Panc1 (cell line): ENCODE measurements around the gene TMED8. TPM values are rescaled to one million over a fixed set of nuclear protein-coding genes. Genes with fewer than 3 reads are reported as not detected.

Source experiments
- ATAC-seq: fragments of 200-7000 bp; cut with Tn5 transposase; 2 replicates; pipeline ENCODE4 v1.9.1; 2020; ENCODE audit warnings: mild to moderate bottlenecking, moderate library complexity
- BruUV-seq: library from RNA; stranded (reverse); fragments of 400-500 nt; replicated peaks from 2 replicates; lab custom pipeline; 2021; lab: Mats Ljungman, UMichigan
- CTCF ChIA-PET: fragments of 300-600 bp; sonication (Branson Sonifier 250); formaldehyde crosslinking; loops from one replicate; lab custom pipeline; 2022; ENCODE audit warnings: antibody characterized with exemption; lab: Charles Lee
- POLR2A ChIA-PET: fragments of 300-600 bp; sonication (Branson Sonifier 250); formaldehyde crosslinking; loops from one replicate; lab custom pipeline; 2022; ENCODE audit warnings: antibody characterized with exemption; lab: Charles Lee
- DNase-seq: peaks from one replicate; pipeline ENCODE4 v3.0.0-alpha.2; 2010; ENCODE audit warnings: low read depth, low spot score
- H3K27ac ChIP-seq: 2 replicates; pipeline ENCODE4 v1.5.1; 2011; ENCODE audit warnings: mild to moderate bottlenecking, low read length, inconsistent platforms
- H3K27me3 ChIP-seq: fragments of 200-500 bp; sonication (Bioruptor generic); 2 replicates; pipeline ENCODE4 v1.6.0; 2014; ENCODE audit warnings: low read length, inconsistent platforms; ENCODE audit not compliant: control insufficient read depth, insufficient read depth
- H3K36me3 ChIP-seq: fragments of 200-500 bp; sonication (Bioruptor generic); 2 replicates; pipeline ENCODE4 v1.5.1; 2014; ENCODE audit warnings: inconsistent platforms, mild to moderate bottlenecking, low read length, moderate library complexity; ENCODE audit not compliant: control insufficient read depth, insufficient read depth
- H3K4me1 ChIP-seq: 2 replicates; pipeline ENCODE4 v1.5.1; 2011; ENCODE audit warnings: inconsistent platforms, mild to moderate bottlenecking, low read length, moderate library complexity; ENCODE audit not compliant: control insufficient read depth, insufficient read depth
- H3K4me3 ChIP-seq, 2 experiments: 2 replicates each; pipeline ENCODE4 v1.5.1; 2011 to 2012; ENCODE audit warnings: low read depth in 2 of 2, low read length in 2 of 2, mild to moderate bottlenecking in 2 of 2, inconsistent platforms in 1 of 2, moderate library complexity in 1 of 2
- H3K9me3 ChIP-seq: fragments of 200-500 bp; sonication (Bioruptor generic); 2 replicates; pipeline ENCODE4 v1.5.1; 2014; ENCODE audit warnings: low read depth, mild to moderate bottlenecking, inconsistent platforms, low read length, moderate library complexity; ENCODE audit not compliant: control insufficient read depth, insufficient read depth
- CTCF ChIP-seq: fragments of 450-650 bp; IDR thresholded peaks from 2 replicates; pipeline ENCODE4 v1.5.1; 2017; ENCODE audit warnings: mild to moderate bottlenecking
- POLR2AphosphoS5 ChIP-seq: IDR thresholded peaks from 2 replicates; pipeline ENCODE4 v1.6.1; 2012; ENCODE audit warnings: mild to moderate bottlenecking, low read depth, low read length, moderate library complexity
- REST ChIP-seq, 2 experiments: IDR thresholded peaks; 2 replicates each; pipeline ENCODE4 v1.6.1; 2011 to 2012; ENCODE audit warnings: low read depth in 2 of 2, control low read depth in 1 of 2, low read length in 1 of 2, mild to moderate bottlenecking in 1 of 2, moderate library complexity in 1 of 2; ENCODE audit not compliant: insufficient read depth in 1 of 2
- SIN3A ChIP-seq: IDR thresholded peaks from 2 replicates; pipeline ENCODE4 v1.6.1; 2012; ENCODE audit warnings: low read depth, mild to moderate bottlenecking, low read length, moderate library complexity, borderline replicate concordance; ENCODE audit not compliant: insufficient read depth
- TCF7L2 ChIP-seq: IDR thresholded peaks from 2 replicates; pipeline ENCODE4 v1.6.1; 2011; ENCODE audit warnings: mild to moderate bottlenecking, low read depth, low read length, inconsistent platforms
- in situ Hi-C: cut with HindIII; loops from 2 replicates; pipeline ENCODE4 v1.10.0; 2016; ENCODE audit warnings: low sequenced_read_pairs, low pct_unique_long_range_greater_than_20kb
- intact Hi-C: fragments of 100-400 bp; cut with micrococcal nuclease; formaldehyde crosslinking; loops from one replicate; pipeline ENCODE4 v1.10.0; 2022; ENCODE audit not compliant: unreplicated experiment
- total RNA-seq: library from RNA; stranded (reverse); gene quantifications from one replicate; pipeline ENCODE4 v1.2.1, GENCODE V29; 2021; ENCODE audit not compliant: unreplicated experiment

TMED8 gene
- total RNA-seq, 1 experiment from 2014 or later = 8.5 TPM

DNA sequence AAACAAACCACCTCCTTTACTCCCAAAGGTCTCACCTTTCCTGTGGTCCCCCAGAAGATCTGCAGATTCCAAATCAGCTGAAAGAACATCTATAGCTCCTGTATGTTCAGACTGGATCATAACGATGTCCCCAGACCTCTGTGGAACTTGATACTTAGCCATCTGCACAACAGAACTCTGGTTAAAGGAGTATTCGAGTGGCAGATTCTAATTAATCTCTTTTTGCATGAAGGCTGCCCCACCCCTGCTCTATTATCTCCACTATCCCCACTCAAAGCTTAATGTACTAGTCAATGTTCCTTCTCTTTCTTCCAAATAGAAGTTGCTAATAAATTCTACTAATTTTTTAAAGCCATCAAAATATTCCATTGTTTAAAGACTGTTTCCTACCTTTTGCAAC lies 33.2 kb downstream of the TMED8 start:
- Histone ChIP-seq H3K27ac (no peak overlapping the region), H3K9me3 (no peaks in the 10 kb centered on the region), H3K27me3 (no peaks in the 10 kb centered on the region), H3K4me1 (no peaks in the 10 kb centered on the region), H3K36me3 (no peaks in the 10 kb centered on the region), H3K4me3 (no peak overlapping the region)
- ChIA-PET POLR2A (no interaction called here), CTCF (no interaction called here)
- no TSS peak for BruUV-seq
- in situ Hi-C loops = no loop called here
- TF ChIP-seq CTCF (no peak), REST (IDR thresholded peaks at IDR 0.05; ENCODE audit: insufficient read depth in 1 of 2, low read depth in 2 of 2, low read length in 1 of 2) (no peak), TCF7L2 (no peak), POLR2AphosphoS5 (no peak), SIN3A (no peak)
- intact Hi-C loops = no loop called here
- DNase-seq (no peak), ATAC-seq (no peak)

DNA sequence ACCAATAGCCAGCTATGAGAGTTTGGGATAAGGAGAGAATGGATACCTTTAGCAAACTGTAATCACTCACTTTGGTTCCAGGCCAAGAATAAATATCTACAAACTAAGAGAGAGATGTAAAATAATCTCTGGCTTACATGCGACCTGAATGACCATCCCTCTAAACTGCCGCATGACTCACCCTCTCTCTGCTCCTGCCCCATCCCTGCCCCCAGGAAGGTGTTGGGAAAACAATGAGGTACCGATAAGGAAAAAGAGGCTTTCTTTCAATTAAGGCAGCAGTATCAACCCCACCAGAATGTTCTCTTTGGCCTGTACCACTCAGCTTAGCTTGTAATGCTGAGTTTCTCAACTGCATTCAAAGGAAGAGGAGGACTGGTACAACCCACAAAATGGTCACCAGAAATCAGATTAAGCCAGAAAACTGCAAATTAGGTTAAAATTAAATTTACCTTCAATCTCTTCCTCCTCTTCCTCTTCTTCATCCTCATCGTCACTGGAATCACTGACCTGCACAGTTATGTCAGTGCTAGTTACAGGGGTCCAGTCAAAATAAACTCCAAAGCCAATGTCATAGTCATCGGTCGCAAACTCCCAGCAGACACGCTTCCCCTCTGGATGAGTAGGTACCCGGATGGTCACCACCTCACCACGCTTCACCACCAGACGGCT lies 34.0 kb downstream of the TMED8 start:
- Histone ChIP-seq H3K9me3 (no peaks in the 10 kb centered on the region), H3K36me3 (no peaks in the 10 kb centered on the region), H3K4me1 (no peaks in the 10 kb centered on the region), H3K27ac (no peak overlapping the region), H3K4me3 (no peak overlapping the region), H3K27me3 (no peaks in the 10 kb centered on the region)
- ChIA-PET CTCF (no interaction called here), POLR2A (no interaction called here)
- BruUV-seq = no TSS peak
- intact Hi-C loops (no loop called here), in situ Hi-C loops (no loop called here)
- TF ChIP-seq TCF7L2 = no peak
- no peak for TF ChIP-seq POLR2AphosphoS5
- TF ChIP-seq SIN3A = no peak
- TF ChIP-seq REST (IDR thresholded peaks at IDR 0.05; ENCODE audit: insufficient read depth in 1 of 2, low read depth in 2 of 2, low read length in 1 of 2) = no peak
- no peak for TF ChIP-seq CTCF
- no peak for ATAC-seq
- DNase-seq = no peak
